Kidney epithelial cell (primary cell): ENCODE data around the gene GFOD1. TPM values are rescaled to one million over a fixed set of nuclear protein-coding genes. Genes with fewer than 3 reads are reported as not detected.

Experiments
- DNase-seq: peaks from one replicate; pipeline ENCODE4 v3.0.0-alpha.2; 2010; ENCODE audit warnings: low read depth
- H3K27me3 ChIP-seq: 2 replicates; pipeline ENCODE4 v1.6.0; 2011; ENCODE audit warnings: low read length; ENCODE audit not compliant: control insufficient read depth, insufficient read depth
- H3K36me3 ChIP-seq: 2 replicates; pipeline ENCODE4 v1.5.1; 2011; ENCODE audit warnings: low read length; ENCODE audit not compliant: control insufficient read depth, insufficient read depth
- H3K4me3 ChIP-seq: 2 replicates; pipeline ENCODE4 v1.5.1; 2011; ENCODE audit warnings: low read depth, mild to moderate bottlenecking, control low read depth, low read length
- total RNA-seq: library from RNA; depleted of rRNA; stranded (reverse); fragments of >200 nt; gene quantifications from 2 replicates; pipeline ENCODE4 v1.2.3, GENCODE V29; 2015
- TF ChIP-seq, protein P1 (sequence below): IDR thresholded peaks from 2 replicates; pipeline ENCODE4 v1.5.1; 2011; ENCODE audit warnings: mild to moderate bottlenecking, moderate library complexity, low read length, control low read depth, inconsistent platforms; ENCODE audit not compliant: insufficient read depth, poor library complexity, severe bottlenecking

Gene GFOD1
- total RNA-seq, 1 donor from 2014 or later, result 0.75 TPM

DNA sequence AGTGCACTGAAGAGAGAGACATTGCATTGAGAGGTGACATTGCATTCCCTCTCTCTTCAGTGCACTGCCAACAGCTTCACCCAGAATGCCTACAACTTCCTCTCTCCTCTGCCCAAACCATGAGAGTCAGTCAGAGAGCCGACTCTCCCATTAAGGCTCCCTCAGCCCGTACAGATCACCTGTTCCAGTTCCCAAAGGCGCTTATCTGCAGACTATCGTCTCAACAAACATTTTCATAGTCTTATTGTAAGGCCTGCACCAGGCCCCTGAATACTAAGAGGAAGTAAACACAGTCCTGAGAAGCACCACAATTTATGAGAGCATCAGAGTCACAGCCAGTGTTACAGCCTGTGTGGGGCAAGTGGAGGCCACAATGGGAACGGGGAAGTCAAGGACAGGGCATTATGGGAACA lies 53.7 kb downstream of the GFOD1 start:
- Histone ChIP-seq H3K36me3 (no peaks in the 10 kb centered on the region), H3K4me3 (no peak overlapping the region), H3K27me3 (no peaks in the 10 kb centered on the region)
- no peak for DNase-seq
- TF ChIP-seq, protein P1, sequence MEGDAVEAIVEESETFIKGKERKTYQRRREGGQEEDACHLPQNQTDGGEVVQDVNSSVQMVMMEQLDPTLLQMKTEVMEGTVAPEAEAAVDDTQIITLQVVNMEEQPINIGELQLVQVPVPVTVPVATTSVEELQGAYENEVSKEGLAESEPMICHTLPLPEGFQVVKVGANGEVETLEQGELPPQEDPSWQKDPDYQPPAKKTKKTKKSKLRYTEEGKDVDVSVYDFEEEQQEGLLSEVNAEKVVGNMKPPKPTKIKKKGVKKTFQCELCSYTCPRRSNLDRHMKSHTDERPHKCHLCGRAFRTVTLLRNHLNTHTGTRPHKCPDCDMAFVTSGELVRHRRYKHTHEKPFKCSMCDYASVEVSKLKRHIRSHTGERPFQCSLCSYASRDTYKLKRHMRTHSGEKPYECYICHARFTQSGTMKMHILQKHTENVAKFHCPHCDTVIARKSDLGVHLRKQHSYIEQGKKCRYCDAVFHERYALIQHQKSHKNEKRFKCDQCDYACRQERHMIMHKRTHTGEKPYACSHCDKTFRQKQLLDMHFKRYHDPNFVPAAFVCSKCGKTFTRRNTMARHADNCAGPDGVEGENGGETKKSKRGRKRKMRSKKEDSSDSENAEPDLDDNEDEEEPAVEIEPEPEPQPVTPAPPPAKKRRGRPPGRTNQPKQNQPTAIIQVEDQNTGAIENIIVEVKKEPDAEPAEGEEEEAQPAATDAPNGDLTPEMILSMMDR, result no peak

DNA sequence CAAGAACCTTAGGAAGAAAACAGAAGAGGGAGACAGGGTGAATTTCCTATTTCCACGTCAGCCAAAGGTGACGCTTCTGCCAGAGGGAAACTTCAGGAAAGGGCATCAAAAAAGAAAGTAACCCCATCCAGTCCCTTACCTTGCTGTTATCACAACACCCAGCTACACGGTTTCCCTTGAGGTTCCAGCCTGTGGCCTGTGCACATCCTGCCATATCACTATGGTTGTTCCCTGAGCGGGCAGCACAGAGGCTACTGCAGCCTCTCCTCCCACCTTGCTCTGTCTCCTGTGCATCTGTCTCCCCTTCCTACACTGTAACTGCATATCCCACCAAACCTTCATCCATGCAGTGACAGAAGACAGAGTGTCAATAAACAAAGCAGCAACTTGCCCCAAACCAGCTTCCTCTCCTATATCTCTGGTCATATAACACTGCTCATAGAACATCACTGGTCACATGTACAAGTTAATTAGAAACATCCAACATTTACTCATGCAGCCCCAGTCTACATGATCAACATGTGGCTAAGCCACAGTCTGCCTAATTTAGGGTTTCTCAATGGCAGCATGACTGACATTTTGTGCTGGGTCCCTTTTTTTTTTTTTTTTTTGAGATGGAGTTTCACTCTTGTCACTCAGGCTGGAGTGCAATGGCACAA lies 54.7 kb downstream of the GFOD1 start:
- TF ChIP-seq, protein P1, result no peak
- DNase-seq, result no peak
- H3K36me3 ChIP-seq, result no peaks in the 10 kb centered on the region
- H3K27me3 ChIP-seq, result no peaks in the 10 kb centered on the region
- no peak overlapping the region for H3K4me3 ChIP-seq

DNA sequence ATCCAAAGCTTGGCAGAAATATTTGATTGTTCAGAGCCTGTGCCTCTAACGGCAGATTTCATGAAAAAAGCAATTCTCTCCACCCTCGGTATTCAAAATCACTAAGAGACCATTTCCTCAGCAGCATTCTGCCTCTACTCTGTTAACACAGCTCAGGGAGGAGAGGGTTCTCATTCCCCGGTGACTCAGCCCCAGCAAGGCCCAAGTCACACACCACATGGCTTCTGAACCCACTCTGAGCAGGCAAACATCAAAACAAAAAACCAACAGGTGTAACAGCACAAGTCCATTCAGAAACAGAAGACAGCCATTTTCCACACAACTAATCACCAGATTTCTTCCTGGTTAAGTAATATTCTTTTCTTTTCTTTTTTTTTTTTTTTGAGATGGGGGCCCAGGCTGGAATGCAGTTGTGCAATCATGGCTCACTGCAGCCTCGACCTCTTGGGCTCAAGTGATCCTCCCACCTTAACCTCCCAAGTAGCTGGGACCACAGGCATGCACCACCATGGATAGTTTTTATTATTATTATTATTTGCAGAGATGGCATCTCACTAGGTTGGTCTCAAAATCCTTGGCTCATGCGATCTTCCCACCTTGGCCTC lies 55.4 kb downstream of the GFOD1 start:
- Histone ChIP-seq H3K27me3 (no peaks in the 10 kb centered on the region), H3K4me3 (no peak overlapping the region), H3K36me3 (no peaks in the 10 kb centered on the region)
- DNase-seq, result no peak
- TF ChIP-seq, protein P1, result no peak

DNA sequence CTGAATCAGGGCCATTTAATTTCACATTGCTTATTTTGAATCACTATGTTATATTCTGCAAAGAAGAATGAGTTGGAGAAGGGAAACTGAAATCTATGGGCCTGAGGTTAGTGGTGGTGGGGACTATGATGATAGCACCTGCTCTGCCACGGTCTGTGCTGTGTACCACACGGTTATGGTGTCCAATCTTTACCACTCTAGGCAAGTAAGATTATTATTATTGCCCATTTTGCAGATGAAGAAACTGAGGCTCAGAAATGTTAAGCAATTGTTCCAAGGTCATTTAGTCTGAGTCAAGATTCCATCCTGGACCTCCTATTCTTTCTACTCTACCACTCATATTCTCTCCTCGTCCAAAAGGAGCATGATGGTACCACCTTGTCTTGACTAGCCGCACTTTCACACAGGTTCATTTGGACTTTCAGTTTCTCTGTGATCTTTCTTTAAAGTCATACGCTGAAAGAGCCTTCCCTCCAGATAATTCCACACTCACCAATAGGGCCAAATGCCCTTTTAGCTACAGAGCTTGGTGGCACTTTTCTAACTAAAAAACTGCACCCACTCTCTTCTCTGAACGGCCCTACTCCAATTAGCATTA lies 56.2 kb downstream of the GFOD1 start:
- TF ChIP-seq, protein P1, result no peak
- no peaks in the 10 kb centered on the region for H3K27me3 ChIP-seq
- no peaks in the 10 kb centered on the region for H3K36me3 ChIP-seq
- H3K4me3 ChIP-seq, result no peak overlapping the region
- no peak for DNase-seq

DNA sequence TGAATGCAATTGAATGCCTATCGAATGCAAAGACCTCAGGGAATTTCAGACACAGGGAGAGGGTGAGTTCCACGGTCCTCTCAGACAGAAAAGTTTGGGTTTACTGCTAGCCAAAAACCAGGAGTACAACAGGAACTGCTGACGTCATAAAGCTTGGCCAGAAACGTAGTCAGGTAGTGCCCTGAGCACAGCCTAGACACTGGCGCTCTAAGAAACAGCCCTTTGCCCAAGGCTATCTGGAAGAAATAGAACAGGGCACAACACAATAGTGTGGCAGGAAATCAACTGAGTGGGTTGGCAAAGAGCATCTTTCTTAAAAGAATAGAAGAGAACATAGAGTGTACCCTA lies 58.0 kb downstream of the GFOD1 start:
- TF ChIP-seq, protein P1, result no peak
- Histone ChIP-seq H3K36me3 (no peaks in the 10 kb centered on the region), H3K27me3 (no peaks in the 10 kb centered on the region), H3K4me3 (no peak overlapping the region)
- DNase-seq, result no peak
